GM19455 (cell line): ENCODE data around the gene ZSWIM7.
"Not testable (repeated sequence)": the region's sequence is repeated elsewhere in the genome, so short reads cannot be mapped to it uniquely, and the experiment has no call there.

Experiments
- ATAC-seq: cut with Tn5 transposase; IDR thresholded peaks from one replicate; pipeline ENCODE4 v1.9.1; 2021; ENCODE audit not compliant: unreplicated experiment

ZSWIM7 gene

GRCh38 chr17:15958484-15958854 is 41.0 kb downstream of the ZSWIM7 start:
- ATAC-seq: no peak

- no peak for ATAC-seq
Observed at GRCh38 chr17:15957608-15958307, 41.7 kb downstream of the ZSWIM7 start.

GRCh38 chr17:15957206-15957605 is 42.3 kb downstream of the ZSWIM7 start:
- no peak for ATAC-seq

- no peak for ATAC-seq
Observed at GRCh38 chr17:15955793-15956541, 43.5 kb downstream of the ZSWIM7 start.

- no peak for ATAC-seq
Observed at GRCh38 chr17:15954222-15954621, 45.3 kb downstream of the ZSWIM7 start.

- ATAC-seq: no peak
Observed at GRCh38 chr17:15952916-15953790, 46.4 kb downstream of the ZSWIM7 start.

GRCh38 chr17:15952048-15952532 is 47.4 kb downstream of the ZSWIM7 start:
- no peak for ATAC-seq

- ATAC-seq: no peak
Observed at GRCh38 chr17:15951368-15952047, 48.0 kb downstream of the ZSWIM7 start.

- no peak for ATAC-seq
Observed at GRCh38 chr17:15947976-15948752, 51.3 kb downstream of the ZSWIM7 start.

- no peak for ATAC-seq
Observed at GRCh38 chr17:15947271-15947670, 52.2 kb downstream of the ZSWIM7 start.

- ATAC-seq: no peak
Observed at GRCh38 chr17:15946611-15947120, 52.8 kb downstream of the ZSWIM7 start.

- no peak for ATAC-seq
Observed at GRCh38 chr17:15945527-15946191, 53.8 kb downstream of the ZSWIM7 start.

GRCh38 chr17:15944759-15945526 is 54.6 kb downstream of the ZSWIM7 start, which contains the start of gene ADORA2B:
ADORA2B (plus strand) TSS chr17:15945130; CDS start chr17:15945249, 119 bp downstream.
- ATAC-seq: no peak

GRCh38 chr17:15943971-15944758 is 55.3 kb downstream of the ZSWIM7 start:
- no peak for ATAC-seq

GRCh38 chr17:15942207-15942833 is 57.2 kb downstream of the ZSWIM7 start:
- ATAC-seq: no peak

- ATAC-seq: no peak
Observed at GRCh38 chr17:15941781-15942180, 57.7 kb downstream of the ZSWIM7 start.

GRCh38 chr17:15936481-15936880 is 63.0 kb downstream of the ZSWIM7 start:
- not testable (repeated sequence) for ATAC-seq
